HG03520 (cell line): ENCODE data around the gene RSPH4A.
"Not testable (repeated sequence)": the region's sequence is repeated elsewhere in the genome, so short reads cannot be mapped to it uniquely, and the experiment has no call there.

ENCODE experiments used
- ATAC-seq: cut with Tn5 transposase; IDR thresholded peaks from one replicate; pipeline ENCODE4 v1.9.1; 2021; ENCODE audit warnings: mild to moderate bottlenecking, moderate library complexity; ENCODE audit not compliant: unreplicated experiment

The RSPH4A gene

DNA sequence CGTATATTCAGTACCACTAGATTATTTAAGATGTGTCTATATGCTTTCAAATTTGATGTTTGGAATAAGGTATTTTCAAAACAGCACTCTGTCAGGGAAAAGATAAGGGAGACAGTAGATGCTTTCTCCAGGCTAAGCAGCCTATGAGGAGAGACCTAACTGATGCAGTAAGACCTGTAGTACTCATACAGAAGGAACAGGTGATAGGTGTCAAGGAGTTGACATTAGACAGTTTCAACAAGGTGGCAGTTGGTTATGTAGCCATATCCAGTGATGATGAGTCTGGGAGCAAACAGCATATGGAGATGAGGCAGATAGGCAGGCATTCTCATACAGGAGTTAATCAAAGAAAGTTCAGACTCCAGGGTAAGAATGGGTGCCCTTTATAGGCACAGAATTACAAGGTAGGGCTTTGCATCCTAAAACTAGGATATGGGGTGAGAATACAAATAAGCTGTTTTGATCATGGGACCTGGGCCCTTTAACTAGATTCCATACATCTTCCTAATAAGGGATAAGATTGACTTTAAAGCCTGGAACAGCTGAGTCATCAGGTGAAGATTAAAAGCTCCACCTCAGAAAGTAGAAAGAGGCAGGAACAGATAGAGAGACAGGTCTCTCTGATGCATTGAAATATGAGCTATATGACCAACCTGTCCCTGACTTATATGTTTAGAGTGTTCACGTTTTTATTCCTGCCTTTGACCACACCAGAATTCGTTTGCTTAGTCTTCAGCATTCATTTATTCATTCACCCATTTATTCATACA, 7.9 kb downstream of the RSPH4A start:
- no peak for ATAC-seq

DNA sequence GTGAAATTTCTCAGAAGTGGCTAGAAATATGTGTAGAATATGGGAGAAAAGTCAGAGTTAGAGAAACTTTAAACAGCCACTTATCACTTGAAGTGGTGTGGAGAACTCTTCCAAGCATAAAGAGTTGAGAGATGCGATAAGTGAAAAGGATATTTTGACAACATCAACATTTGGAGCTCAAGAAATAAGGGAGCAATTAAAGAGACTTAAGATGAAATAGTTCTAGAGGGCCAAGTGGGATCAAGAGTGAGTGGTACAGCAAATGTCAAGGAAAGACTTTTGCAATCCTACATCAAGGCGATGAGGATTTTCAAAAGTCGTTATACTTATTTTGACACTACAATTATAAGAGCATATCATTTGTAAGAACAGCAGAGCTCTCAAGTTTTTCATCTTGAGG, 9.6 kb downstream of the RSPH4A start:
- ATAC-seq: no peak

DNA sequence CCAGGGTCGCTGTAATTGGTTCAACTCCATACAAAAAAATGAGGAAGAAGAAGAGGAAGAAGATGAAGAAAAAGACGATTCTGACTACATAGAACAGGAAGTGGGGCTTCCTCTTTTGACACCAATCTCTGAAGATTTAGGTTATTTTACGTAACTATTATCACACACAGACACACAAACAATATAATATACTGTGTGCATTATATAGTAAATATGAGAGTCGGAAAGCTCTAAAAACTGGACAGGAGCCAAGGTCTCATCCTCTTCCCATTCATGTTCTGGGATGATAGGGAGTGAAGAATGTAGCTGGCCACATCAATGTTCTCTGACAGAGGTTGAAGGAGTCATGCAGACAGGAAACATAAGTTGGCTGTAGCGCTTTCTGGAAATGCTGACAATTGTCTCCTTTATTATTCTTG, 13.3 kb downstream of the RSPH4A start:
- ATAC-seq: no peak

DNA sequence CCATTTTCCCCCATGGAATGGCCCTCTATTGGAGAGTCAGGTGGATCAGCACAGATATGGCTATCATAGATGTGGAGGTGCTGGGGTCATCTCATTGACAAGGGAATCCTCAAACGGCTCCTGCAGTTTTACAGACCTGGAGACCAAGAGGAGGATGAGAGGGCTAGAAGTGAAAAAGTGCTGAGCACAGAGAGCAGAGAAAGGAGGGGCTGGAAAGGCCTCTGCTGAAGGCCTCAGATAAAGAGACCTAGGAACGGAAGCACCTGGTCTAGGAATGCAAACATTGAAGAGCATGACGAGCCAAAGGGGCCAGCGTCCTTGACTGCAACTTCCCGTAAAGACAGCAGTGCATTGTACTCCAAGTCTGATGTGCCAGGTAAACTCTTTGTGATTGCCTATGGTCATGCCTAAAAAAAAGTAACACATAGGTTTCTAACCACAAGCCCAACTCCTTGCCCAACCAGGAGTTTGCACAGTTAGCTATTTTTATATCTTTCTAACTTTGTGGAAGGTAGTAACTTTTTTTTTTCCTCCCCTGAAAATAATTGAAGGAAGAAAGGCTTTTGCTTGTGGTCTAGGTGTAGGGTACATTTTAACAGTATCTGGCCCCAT, 15.2 kb downstream of the RSPH4A start:
- ATAC-seq: no peak

DNA sequence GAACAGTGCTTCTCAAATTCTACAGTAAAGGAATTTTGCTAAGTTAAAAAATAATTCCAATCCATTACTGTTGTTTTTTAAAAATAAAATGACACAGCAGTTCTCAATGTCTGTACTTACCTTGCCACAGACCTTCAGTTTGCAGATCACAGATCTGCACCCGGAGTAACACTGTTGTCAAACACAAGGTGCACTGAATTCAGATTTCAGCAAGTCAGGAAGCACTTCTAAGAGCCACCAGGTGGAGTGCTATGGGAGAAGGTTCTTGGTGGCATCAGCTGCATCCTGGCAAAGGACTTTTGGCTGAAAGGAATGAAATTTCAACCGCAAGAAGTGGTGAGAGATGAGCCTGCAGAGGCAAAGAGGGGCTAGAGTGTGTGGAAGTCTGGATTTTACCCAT, 17.4 kb downstream of the RSPH4A start:
- ATAC-seq: no peak

DNA sequence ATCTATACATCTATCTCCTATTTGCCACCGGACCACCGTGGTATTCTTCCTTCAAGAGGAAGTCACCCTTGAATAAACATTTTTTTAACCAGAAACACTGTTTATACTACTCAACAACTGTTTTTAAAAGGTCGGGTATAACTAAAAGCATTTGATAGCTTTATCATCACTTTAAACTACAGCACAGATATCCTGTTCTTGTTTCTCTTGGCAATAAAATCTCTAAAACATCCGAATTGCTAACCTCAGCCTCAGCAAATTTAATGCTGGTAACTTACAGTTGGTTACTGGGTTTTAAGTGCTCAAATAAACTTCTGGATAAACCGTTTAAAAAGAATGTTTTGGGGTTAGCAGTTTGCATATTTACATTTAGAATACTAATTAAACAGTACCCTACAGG, 31.9 kb downstream of the RSPH4A start:
- ATAC-seq: no peak

DNA sequence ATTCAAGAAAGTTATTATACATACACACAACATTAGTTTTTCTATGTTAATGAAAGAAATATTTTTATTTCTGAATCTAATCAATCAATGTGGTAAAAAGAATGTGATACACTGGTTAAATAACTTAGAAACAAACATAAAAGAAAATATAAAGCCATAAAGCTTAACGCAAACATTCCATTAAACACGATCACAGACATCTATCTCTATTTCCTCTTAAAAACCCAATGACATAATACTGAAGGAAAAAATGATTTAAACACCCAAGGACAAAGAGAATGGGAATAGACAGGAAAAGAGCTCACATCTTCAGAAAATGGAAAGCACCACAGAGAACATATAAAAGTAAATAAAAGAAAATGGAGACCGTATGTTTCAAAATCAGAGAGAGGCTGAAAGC, 32.9 kb downstream of the RSPH4A start:
- ATAC-seq: no peak

DNA sequence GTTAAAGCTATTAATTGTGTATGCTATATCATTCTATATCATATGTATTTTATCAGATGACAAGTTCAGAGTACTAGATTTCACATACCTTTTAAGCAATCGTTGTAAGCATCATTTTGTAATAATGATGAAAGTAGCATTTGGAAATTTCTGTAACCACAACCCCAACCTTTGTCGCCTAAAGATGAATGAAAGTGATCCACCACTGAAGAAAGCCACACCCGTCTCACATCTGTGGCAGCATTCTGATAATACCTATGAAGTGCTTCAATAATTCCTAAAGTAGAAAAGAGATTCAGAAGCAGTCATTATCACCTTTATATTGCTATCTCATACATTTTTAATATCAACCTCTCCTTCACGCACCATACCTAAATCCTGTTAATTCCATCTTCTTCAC, 35.6 kb downstream of the RSPH4A start:
- ATAC-seq: no peak

DNA sequence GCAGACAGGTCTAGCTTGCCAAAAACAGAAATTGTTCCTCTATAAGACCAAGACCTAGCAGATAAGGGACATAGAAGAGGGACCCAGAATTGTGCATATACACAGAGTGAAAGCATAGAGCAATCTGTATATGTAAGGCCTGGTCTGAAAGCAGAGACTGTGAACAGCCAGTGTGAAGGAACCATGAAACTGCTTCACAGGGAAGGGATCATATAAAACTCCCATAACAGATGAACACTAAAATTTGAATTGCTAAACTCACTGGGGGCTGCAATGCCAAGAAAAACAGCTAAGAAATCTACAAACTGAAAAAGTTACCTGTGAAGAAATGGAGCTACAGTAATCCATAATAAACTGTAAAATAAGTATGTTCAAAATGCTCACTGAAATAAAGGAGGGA, 45.3 kb downstream of the RSPH4A start:
- no peak for ATAC-seq

DNA sequence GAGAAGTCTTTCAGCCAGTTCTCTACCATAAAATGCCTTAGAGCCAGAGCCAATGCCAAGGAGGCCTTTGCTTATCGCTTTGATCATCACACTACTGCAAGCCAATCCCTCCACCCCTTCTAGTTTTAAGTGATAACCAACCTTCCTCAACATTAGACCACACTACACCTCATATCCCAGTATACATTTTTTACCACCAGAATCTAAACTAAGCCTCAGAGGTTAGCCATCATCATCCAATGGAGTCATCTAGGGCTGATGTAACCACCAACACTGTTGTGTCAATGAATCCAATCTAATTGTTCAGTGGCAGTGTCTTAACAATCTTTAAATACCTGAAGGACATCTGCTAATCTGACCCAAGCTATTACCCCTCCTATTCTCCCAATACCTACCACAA, 45.9 kb downstream of the RSPH4A start:
- no peak for ATAC-seq

DNA sequence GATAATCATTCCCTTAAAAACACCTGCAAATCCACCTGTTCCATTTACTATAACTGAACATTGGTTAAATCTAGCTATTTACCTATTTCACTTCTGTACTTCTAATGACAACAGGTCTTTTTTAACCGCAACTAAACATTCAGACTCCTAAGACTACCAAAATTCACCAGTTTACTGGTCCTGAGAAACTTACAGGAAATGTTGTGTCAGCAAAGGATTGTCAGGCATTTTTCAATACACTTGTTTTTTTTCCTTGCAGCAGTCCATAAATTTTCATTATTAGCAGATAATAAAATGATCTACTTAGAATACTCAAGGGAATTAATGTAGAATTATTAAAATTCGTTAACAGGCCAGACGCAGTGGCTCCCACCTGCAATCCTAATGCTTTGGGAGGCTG, 47.0 kb downstream of the RSPH4A start:
- ATAC-seq: no peak

DNA sequence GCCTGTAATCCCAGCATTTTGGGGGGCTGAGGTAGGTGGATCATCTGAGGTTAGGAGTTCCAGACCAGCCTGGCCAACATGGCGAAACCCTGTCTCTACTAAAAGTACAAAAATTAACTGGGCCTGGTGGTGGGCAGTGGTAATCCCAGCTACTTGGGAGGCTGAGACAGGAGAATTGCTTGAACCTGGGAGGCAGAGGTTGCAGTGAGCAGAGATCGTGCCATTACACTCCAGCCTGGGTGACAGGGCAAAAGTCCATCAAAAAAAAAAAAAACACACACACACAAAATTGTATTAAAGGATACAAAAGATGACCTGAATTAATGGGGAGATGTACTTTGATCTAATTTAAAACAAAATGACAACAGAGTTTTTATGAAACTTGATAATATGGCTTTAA, 47.9 kb downstream of the RSPH4A start:
- ATAC-seq: not testable (repeated sequence)

DNA sequence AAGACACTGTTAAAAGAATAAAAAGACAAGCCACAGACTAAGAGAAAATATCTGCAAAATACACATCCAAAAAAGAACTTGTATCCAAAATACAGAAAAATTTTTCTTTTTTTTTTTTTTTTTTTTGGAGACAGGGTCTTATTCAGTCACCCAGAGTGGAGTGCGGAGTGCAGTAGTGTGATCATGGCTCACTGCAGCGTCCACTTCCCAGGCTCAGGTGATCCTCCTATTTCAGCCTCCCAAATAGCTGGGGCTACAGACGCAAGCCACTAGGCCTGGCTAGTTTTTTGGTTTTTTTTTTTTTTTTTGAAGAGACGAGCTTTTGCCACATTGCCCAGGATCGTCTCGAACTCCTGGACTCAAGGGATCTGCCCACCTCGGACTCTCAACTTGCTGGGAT, 49.2 kb downstream of the RSPH4A start:
- ATAC-seq: no peak

DNA sequence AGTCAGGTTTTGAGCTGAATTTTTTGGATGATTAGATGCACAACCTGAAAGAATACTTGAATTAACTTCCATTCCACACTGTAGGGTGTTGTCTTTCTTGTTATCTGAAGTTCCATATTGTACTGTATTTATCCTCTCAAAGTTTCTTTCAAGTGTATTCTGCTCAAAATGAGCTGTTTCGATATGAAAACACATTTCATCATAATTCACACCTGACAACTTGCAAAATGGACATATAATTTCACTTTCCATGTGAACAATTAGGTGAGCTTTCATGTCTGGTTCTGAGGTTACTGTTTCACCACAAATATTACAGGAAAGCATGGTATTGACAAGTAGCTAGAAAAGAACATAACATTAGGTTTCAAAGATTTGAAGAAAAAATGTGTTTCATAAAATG, 50.6 kb downstream of the RSPH4A start:
- peak; percentile 39 for ATAC-seq

DNA sequence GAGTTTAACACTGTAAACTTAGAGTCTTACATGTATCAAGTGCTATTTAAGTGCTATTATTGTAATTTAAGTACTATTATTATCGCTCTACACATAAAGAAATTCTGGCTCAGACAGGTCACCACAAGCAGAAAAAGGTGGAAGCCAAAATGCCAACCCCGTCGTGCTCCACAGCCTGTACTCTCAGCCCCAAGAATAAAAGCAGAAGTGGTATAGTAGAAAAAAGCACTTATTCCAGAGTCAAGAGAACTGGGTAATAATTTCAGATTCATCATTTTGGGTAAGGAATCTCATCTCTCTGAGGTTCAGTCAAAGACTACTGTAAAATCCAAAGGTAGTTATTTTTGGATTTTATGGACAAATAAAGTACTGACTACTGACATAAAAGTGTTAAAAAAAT, 51.3 kb downstream of the RSPH4A start:
- peak; percentile 33 for ATAC-seq

DNA sequence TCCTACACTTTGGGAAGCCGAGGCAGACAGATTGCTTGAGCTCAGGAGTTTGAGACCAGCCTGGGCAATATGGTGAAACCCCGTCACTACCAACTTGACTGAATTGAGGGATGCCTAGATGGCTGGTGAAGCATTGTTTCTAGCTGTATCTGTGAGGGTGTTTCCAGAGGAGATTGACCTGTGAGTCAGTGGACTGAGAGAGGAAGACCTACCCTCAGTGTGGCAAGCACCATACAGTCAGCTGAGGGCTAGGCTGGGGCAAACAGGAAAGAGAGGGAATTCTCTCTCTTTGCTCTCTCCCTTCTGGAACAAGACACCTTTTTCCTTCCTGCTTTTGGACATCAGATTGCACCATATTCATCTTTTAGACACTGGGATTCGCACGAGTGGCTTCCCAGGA, 56.0 kb downstream of the RSPH4A start:
- ATAC-seq: no peak

DNA sequence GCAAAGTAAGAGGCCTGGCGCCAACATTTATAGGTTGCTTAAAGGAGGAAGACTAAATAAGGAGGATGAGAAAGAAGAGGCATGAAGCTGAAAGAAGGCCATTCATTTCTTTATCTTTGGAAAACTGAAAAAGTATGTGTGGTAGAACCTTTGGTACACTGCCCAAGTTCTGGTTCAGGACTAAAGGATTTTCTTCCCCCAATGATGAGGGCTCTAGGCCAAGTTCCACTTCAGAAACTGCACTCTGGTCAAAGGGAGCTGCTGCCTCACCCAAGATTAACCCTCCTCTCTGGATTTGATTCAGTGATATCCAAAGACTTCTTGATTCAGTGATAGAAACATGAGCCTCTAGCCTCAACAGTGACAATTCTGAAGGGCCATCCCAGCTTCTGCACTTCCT, 59.7 kb downstream of the RSPH4A start:
- ATAC-seq: no peak

DNA sequence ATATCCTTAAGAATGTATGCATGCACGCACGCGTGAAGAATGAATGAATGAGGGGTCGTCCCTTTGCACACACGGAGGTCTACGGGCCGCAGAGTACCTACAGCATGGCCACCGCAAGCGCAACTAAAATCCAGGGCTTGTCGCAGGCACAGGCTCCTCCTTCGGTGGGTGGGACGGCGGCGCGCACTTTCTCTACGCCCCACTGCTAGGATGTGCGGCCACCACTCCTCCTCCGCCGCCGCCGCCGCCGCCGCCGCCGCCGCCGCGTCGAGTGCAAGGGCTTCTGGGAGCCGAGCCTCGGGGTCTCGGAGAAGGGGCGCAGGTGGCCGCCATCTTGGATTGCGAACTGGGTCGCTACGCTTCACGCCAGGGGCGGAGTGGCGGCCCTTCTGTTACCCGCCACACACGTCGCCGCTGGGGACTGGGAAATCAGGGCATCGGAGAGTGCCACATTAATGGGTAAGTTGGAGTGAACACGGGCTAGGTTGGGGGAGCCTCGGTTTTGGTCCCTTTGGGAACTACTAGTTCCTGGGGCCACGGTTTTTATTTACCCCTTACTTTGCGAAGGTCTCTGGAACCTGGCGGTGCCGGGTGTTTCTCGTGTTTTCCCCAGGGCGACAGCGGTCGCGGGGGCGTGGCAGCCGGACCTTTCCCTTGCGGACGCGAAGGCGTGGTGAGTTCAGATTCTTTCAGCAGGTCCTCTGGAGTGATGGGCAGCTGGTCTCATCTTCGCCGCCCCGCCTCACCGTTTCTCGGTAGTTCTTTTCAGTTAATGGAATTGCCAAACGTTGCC, 64.8 kb downstream of the RSPH4A start, which contains the start of gene KPNA5:
Gene KPNA5 (plus strand): TSS at position 332 of the 793 bp plus-strand sequence. CDS start 124 bp downstream, at position 456.
- ATAC-seq: peak; percentile 91

DNA sequence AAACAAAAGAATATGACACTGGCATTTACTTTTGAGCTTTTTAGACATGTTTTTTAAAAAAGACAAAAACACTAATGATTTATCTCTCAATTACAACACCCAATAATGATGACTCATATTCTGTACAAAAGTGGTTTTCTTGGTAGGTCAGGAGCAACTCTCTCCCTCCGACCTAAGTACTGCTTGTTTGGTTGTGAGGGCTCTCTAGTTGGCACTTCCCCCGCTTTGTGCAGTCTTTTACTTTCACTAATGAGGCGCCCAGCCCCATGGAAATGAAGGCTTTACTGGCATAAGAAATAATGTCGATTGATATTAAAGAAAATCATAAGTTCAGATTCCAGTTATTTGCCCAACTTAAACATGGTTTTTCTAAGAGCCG, 66.0 kb downstream of the RSPH4A start:
- ATAC-seq: peak; percentile 25
